PC-9 (cell line): ENCODE results near the gene AOPEP.

ENCODE experiments used
- CTCF ChIP-seq: fragments of 200-600 bp; sonication (generic); conservative IDR thresholded peaks from 2 replicates; pipeline ENCODE4 v1.6.1; 2017; ENCODE audit warnings: mixed run types, antibody characterized with exemption, mild to moderate bottlenecking, moderate library complexity
- EZH2 ChIP-seq: fragments of 200-600 bp; sonication (generic); IDR thresholded peaks from 2 replicates; pipeline ENCODE4 v1.8.0; 2017; ENCODE audit warnings: antibody characterized with exemption, low read depth

- TF ChIP-seq CTCF (no peak), EZH2 (no peak)
These were observed 383.0 kb downstream of the AOPEP start for GRCh38 chr9:95109456-95109855.
